Measurements from ENCODE around the gene ARHGEF10L. TPM values are rescaled to one million over a fixed set of nuclear protein-coding genes. Genes with fewer than 3 reads are reported as not detected.
A peak's percentile ranks its signal among the peaks of the same experiment; 100 is the strongest.

ARHGEF10L gene
- polyA plus RNA-seq, 4 donors = 38.5 to 60.9 (median 48.7) TPM

DNA sequence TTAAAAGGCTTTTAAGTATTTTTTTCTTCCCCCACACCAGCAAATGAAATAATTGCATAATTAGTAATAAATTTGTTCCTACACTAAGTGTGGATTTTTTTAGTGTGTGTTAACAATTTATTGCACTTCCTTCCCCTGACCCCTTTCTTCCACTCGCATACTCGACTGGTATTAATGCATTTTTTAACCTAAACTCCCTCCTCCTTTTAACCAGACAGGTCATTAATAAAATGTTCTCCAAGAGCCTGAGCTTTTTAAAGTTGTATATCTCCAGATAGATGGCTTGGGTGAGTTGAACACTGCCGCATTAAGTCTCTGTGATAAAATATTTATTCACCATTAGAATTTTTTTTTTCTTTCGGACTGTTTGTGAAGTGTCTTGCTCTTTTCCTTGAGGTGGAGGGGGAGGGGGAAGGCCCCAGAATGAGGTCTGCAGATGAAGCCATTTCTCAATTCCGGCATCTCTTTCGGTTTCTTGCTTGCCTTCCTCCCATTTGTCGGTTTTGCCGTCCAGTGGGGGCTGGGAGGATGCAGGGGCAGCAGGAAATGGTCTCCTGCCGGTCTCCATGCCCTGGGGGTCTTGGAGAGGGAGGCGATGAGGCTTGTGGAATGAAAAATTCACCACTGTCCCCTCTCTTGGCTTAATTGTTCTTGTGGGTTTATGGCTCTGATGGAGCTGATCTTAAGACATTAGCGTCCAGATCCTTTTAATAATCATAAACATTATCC, 151.6 kb downstream of the ARHGEF10L start:
- no peak for DNase-seq (ENCODE audit: low read depth in 4 of 4, low spot score in 2 of 4)

DNA sequence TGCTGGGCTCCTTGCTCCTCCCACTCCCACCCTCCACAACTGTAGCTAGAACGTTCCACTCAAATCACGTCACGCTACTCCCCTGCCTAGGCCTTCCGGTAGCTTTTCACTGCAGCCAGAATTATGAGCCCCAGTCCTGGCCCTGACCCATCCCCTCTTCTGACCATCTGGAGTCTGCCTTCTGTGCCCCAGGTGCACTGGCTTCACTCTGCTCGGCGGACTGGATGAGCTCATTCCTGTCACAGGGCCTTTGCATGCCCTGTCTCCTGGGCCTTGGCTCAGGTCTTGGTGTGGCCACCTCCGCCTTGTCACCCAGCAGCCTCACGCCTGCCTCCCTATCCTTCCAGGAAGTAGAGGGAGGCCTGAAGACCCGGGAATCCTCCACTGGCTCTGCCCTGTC, 153.1 kb downstream of the ARHGEF10L start:
- no peak for DNase-seq (ENCODE audit: low read depth in 4 of 4, low spot score in 2 of 4)

DNA sequence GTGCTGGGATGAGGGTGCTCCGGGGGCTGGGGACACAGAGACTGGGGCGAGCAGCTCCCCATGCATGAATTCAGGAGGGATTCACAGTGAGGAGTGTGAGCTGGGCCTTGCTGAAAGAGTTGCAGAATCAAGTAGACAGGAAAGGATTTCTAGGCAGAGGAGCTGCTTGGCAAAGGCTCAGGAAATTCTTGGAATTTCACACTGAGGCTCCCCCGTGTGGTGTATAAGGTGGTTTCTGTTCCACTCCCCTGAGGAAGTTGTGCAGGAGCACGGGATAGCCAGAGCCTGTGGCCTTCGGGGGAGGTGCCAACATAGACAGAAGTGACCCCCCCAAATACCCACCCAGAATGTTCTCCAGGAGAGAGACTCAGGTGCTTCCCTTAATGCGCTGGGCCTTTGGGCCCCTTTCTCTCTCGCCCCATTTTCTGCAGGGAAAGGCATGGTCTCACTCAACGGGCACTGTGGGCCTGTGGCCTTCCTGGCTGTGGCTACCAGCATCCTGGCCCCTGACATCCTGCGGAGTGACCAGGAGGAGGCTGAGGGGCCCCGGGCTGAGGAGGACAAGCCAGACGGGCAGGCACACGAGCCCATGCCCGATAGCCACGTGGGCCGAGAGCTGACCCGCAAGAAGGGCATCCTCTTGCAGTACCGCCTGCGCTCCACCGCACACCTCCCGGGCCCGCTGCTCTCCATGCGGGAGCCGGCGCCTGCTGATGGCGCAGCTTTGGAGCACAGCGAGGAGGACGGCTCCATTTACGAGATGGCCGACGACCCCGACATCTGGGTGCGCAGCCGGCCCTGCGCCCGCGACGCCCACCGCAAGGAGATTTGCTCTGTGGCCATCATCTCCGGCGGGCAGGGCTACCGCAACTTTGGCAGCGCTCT, 157.2 kb downstream of the ARHGEF10L start:
- no peak for DNase-seq (ENCODE audit: low read depth in 4 of 4, low spot score in 2 of 4)

DNA sequence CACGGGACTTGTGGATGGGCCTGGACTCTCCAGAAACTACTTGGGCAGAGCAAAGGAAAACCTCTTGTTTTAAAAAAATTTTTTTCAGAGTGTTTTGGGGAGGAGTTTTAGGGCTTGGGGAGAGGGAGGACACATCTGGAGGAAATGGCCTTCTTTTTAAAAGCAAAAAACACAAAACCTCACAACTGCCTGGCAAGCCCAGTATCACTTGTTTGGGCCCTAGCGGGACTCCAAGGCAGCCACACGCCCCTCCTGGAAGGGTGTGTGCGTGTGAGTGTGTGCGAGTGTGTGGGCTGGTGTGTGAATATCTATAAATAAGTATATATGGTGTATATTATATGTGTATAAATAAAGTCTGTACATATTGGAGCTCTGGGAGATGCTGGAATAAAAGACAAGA, 158.0 kb downstream of the ARHGEF10L start:
- DNase-seq (ENCODE audit: low read depth in 4 of 4, low spot score in 2 of 4) = no peak

DNA sequence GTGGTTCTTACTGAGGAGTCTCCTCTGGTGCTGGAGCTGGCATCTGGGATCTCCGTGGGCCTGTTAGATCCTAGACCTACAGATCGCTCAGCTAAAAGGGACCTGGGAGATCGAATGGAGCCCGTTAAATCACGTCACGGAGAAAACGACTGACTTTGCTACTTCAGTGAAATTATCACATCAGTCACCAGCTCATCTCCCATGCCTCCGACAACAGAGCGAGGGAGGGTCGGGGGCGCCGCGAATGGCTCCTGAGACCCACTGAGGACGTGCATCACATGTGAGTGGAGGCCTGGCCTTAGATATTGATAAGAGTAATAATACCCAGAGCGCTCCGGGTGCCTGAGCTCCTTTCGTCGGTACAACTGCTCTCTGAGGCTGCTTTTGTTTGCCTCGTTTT, 160.1 kb downstream of the ARHGEF10L start:
- DNase-seq (ENCODE audit: low read depth in 4 of 4, low spot score in 2 of 4) = no peak

DNA sequence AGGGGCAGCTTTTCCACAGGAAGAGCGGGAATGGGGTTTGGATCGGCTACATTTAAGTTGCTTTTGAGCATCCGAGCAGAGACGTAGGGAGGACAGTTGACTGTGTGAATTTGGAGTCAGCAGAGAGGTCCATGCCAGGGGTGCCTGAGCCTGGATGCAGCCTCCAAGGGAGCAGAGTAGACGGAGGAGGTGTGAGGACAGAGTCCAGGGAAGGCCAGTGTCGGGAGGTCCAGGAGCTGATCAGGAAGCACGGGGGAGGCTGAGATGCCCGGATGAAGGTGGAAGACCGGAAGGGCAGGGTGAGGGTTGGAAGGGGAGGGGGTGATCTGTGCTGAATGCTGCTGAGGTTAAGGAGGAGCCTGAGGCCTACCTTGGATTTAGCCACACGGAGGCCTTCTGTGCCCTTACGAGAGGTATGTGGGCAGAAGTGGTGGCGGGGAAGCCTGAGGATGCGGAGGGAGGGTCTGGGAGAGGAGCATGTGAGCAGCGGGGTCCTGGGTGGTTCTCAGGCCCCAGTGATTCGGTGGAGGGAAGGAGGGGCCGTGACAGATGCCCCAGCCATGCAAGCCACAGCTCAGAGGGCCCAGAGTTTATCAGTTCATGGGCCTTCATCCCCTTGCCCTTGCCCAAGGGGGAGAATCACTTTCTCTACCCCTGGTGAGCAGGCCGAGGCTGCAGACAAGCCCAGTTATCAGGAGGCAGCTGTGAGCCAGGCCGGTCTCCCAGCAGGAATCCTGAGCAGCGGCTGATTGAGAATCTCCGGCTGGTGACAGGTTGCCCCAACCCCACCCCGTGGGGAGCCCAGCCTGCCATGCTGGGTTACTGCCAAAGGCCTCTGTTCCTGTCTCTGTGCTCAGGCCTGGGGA, 161.7 kb downstream of the ARHGEF10L start:
- no peak for DNase-seq (ENCODE audit: low read depth in 4 of 4, low spot score in 2 of 4)

DNA sequence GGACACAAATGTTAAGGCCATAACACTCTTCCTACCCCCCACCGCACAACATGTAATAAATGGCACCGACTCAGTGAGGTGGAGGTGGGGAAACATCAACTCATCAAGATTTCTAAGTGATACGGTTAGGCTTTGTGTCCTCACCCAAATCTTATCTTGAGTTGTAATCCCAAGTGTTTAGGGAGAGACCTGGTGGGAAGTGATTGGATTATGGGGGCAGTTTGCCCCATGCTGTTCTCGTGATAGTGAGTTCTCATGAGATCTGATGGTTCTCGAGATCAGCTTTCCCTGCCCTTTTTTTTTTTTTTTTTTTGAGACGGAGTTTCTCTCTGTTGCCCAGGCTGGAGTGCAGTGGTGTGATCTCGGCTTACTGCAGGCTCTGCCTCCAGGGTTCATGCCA, 164.7 kb downstream of the ARHGEF10L start:
- no peak for DNase-seq (ENCODE audit: low read depth in 4 of 4, low spot score in 2 of 4)

DNA sequence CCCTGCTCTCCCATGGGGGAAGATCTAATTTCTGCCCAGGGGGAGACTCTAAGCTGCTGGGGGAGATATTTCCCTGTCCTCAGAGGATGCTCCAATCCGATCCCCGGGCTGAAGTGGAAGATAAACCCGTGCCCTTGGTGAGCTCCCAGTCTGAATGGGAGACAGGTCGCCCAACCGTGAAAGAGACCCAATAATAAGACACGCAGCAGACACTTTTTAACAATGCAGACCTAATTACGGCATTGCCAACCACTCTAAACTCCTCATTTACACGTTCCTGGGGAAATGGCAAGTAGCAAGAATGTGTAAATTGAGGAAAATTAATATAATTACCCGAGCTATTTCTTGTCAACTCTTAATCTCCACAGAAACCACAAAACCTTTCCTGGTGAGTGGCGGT, 166.9 kb downstream of the ARHGEF10L start:
- DNase-seq (ENCODE audit: low read depth in 4 of 4, low spot score in 2 of 4) = no peak

DNA sequence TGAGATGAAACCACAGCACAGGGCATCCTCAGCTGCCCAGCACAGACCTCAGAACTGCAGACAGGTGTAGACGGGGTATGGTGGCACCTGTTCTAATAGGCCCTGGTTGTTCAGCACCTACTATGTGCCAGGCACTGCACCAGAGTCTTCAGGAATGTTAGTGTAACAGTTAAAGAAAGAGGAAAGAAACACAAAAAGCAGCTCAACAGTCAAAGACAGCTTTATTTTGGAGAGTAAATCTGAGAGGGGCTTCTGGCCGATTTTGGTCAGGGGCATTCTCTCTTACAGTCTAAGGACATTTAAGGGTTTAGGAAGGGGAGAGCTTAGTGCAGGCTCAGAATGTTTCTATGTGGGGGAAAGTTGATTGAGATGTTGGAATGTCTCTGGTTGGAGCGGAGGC, 170.5 kb downstream of the ARHGEF10L start:
- DNase-seq (ENCODE audit: low read depth in 4 of 4, low spot score in 2 of 4) = no peak

DNA sequence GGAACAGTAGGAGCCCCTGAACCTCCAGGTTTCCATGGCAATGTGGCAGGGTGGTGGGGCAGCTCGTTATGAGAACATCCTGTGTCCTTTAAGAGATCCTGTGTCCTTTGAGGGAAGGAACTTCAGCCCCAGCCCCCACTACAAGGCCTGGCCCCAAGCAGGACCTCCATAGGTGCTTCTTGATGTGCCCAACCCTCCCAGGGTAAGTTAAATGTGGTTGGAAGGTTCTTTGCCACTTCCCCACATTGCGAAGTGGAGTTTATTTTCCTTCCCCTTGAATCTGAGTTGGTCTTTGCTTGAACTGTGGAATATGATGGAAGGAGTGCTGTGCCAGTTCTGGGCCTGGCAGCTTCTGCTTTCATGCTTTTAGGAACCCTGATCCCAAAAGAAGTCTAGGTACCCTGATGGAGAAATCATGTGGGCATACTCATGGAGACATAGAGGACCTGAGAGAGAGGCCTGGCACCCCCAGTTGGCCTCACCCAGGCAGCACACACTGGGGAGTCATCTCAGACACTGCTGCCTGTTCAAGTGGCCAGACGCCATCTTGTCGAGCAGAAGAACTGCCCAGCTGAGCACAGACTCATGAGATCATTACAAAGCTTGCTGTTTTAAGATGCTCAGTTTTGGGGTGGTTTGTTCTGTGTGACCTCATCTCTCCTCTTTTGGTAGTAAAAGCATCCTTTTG, 171.5 kb downstream of the ARHGEF10L start:
- no peak for DNase-seq (ENCODE audit: low read depth in 4 of 4, low spot score in 2 of 4)

DNA sequence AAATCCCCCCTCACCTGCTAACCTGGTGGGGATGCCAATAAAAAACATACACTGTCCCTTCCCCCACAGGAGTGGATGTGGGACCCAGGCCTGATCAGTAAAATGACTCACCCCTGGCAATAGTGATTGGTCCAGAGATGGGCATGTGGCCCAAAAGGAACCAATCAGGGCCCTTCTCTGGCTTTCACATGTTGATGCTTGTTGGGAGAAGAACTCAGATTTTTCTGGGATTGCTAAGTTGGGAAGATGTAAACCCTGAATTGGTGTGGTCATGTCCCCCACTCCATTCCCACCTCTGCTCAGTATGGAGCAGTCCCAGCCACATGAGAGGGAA, 172.0 kb downstream of the ARHGEF10L start:
- DNase-seq (ENCODE audit: low read depth in 4 of 4, low spot score in 2 of 4) = no peak

DNA sequence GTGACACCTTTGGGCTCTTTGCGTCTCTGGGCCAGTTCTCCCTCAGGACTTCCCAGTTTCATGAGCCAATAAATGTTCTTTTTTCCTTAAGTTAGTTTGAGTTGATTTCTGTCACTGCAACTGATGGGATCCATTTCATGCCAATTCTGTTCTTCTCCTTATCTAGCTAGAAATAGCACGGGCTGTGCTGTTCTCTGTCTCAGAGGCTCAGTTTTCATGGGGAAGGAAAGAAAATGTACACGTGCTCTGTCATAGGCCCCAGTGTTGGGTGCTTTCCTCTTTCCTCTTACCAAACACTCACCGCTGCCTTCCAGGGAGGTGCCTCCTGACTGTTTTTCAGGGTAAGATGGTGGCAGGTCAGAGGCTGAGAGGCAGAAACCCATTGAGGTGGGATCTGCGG, 172.4 kb downstream of the ARHGEF10L start:
- no peak for DNase-seq (ENCODE audit: low read depth in 4 of 4, low spot score in 2 of 4)

DNA sequence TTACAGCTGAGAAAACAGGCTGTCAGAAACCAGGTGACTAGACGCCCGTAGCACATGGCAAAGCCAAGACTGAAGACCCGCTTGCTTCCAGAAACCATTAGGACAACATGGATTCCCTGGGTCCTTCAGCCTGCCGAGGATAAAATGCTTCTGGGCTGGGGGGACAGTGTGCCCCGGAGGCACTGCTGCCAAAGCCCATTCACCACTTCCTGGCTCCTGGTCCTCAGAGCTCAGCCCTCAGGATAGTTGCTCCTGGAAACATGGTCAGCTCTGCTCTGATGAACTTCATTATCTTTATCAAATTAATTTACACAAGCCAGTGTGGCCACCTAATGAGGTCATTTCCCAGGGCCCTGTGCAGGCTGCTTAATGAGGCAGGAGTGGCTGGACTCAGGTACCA, 174.5 kb downstream of the ARHGEF10L start:
- DNase-seq (ENCODE audit: low read depth in 4 of 4, low spot score in 2 of 4) = no peak

DNA sequence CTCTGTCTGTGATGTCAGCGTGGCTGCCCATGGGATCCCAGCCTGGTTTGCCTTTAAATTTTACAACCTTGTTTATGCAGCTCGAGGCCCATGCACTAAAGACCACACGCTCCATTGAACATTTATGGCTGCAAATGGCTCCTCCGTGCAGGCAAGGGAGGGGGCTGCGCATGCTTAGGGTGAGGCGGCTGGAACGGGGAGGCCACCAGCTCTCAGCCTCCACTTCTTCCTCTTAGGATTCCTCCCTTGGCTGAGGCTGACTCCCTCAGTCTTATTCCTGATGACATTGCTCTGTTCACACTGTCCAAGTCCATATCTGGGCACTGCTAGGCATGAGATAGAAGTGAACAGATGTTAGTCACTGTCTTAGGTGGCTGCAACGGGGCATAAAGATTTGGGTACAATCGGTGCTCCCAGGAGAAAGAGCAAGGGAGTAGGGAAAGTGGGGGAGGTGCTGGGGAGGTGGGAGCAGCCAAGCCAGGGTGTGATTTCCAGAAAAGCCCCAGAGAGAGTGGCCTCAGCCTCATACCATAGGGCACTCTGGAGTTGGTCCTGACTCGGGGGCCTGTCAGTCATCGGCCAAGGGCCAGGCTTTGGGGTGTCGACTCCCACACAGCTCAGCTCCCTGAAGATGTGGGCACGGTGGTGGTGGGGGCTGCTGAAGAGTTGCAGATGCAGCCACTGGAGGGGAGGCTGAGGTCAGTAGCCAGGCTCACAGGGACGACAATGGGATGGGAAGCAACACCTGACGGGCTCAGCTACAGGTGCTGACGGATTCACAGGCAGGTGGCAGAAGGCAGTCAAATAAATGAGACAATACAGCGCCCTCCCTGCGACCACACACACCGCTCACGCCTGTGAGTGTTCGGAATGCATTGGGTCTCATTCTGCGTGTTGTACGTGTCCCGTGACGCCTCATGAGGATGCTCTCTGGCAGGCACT, 178.4 kb downstream of the ARHGEF10L start:
- peak in 3 of 4 donors; percentile 53 to 77 (median 69) for DNase-seq (ENCODE audit: low read depth in 4 of 4, low spot score in 2 of 4)

DNA sequence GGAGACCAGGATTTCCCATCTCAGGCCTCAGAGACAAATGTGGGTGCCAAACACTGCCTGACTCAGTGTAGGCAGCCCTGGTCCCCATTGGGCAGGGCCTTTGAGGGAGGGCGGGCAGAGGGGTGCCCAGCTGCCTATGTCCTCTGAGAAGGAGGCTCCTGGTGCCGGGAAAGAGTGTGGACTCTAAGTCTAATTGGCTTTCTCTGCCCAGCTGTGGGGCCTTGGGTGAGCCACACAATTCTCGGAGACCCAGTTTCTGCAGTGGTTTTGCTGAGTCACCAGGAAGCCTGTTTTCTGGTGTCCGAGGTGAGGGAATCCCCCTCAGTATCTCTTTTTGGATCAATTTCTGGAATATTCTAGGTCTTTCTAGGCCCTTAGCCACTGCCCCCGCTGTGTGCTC, 180.4 kb downstream of the ARHGEF10L start:
- DNase-seq (ENCODE audit: low read depth in 4 of 4, low spot score in 2 of 4) = no peak

DNA sequence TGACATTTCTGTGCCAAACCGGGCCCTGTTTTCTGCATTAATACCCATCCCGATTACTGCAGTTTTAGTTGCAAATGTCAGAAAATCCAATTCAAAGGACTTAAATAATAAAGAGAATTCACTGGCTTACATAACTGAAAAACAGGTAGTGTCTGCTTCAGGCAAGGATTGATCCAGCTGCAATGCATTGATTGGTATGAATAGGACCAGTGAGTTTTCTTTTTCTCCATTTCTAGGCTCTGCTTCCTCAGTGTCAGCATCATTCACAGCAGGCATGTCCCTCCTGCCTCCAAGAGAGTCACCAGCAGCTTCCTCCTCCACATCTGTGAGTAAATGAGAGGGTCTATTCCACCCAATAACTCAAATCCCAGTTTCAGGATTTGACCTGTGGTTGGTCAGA, 181.9 kb downstream of the ARHGEF10L start:
- DNase-seq (ENCODE audit: low read depth in 4 of 4, low spot score in 2 of 4) = no peak

DNA sequence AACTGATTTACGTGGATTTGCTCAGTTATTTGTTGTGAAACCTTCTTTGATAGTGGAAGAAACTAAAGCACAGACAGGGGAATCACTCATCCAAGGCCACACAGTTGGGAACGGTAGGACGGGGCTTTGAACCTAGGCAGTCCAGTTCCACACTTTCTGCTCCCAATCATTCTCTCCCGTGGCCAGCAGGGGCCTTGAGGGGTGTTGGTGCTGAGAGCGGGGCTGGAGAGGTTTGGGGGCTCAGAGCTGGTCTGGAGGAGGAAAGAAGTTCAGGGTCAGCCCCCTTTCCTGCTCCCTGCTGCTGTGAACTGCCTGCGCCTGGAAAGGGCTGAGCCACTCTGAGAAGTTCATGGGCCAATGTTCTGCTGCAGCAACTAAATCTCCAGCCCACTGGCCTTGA, 184.2 kb downstream of the ARHGEF10L start:
- no peak for DNase-seq (ENCODE audit: low read depth in 4 of 4, low spot score in 2 of 4)

DNA sequence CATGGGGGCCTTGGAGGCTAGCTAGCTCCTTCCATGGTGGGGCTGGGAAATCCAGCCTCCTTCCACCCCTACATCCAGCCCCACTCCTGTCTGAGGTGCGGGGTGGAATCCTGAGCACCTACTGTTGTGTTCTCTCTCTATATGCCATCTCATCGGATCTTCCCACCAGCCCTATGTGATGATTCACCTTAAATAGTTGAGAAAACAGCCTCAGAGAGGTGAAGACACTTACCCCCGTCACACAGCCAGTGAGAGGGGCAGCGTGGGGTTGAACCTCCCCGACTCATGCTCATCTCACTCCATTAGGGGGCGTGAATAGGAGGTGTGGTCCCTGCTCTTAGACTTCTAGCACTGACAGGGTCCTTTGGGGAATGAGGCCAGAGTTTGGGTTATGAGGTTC, 184.7 kb downstream of the ARHGEF10L start:
- DNase-seq (ENCODE audit: low read depth in 4 of 4, low spot score in 2 of 4) = no peak

DNA sequence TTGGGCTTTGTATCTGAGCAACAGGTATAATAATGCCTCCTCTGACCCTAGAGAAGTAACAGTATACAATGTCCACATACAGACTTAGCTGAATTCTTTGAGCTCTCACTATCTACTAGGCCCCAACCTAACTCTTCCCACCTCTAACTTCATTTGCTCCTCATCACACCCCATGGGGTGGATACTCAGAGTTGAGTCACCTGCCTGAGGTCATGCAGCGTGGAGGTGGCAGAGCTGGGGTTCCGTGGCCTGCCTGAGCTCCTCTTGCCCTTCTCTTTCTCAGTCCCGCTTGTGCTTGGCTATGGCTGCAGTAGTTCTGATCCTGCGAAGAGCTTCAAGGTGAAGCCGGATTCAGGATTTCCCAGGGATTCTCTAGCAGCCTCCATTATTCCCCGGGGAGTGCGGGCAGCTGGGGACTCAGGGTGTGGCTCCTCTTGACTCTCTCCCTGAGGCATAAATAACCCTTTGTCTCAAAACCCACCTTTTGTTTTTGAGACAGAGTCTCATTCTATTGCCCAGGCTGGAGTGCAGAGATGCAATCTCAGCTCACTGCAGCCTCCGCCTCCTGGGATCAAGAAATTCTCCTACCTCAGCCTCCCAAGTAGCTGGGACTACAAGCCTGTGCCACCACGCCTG, 185.7 kb downstream of the ARHGEF10L start:
- no peak for DNase-seq (ENCODE audit: low read depth in 4 of 4, low spot score in 2 of 4)
